CD8-positive, alpha-beta memory T cell (primary cell): Measurements from ENCODE around the gene PES1. TPM values are rescaled to one million over a fixed set of nuclear protein-coding genes. Genes with fewer than 3 reads are reported as not detected.

Source experiments
- CTCF ChIA-PET: fragments of 350-600 bp; sonication (Branson Sonifier 250); formaldehyde crosslinking; loops from one replicate; lab custom pipeline; 2021; ENCODE audit warnings: antibody characterized with exemption; lab: Charles Lee
- POLR2A ChIA-PET: fragments of 350-600 bp; sonication (Branson Sonifier 250); formaldehyde crosslinking; loops from one replicate; lab custom pipeline; 2021; ENCODE audit warnings: antibody characterized with exemption; lab: Charles Lee
- DNase-seq, 5 donors: peaks; one replicate each; pipeline versions ENCODE4 v3.0.0 to v3.0.0-alpha.2; 2020 to 2022; ENCODE audit warnings: mixed read lengths in 1 of 5
- H3K27ac ChIP-seq: one replicate; pipeline ENCODE4 v1.7.0; 2013; ENCODE audit warnings: low read depth, mild to moderate bottlenecking, low read length, moderate library complexity
- H3K27me3 ChIP-seq: 2 replicates; pipeline ENCODE4 v1.7.0; 2013; ENCODE audit warnings: low read length, mild to moderate bottlenecking; ENCODE audit not compliant: insufficient read depth, poor library complexity, severe bottlenecking
- H3K36me3 ChIP-seq: 2 replicates; pipeline ENCODE4 v1.7.0; 2013; ENCODE audit warnings: mild to moderate bottlenecking, low read length, moderate library complexity; ENCODE audit not compliant: insufficient read depth
- H3K4me1 ChIP-seq: 2 replicates; pipeline ENCODE4 v1.7.0; 2013; ENCODE audit warnings: mild to moderate bottlenecking, low read length, moderate library complexity; ENCODE audit not compliant: insufficient read depth
- H3K4me3 ChIP-seq: 2 replicates; pipeline ENCODE4 v1.7.0; 2013; ENCODE audit warnings: mild to moderate bottlenecking, low read length
- H3K9me3 ChIP-seq: 2 replicates; pipeline ENCODE4 v1.7.0; 2013; ENCODE audit warnings: mild to moderate bottlenecking, low read length
- H3K27ac Mint-ChIP-seq, 8 donors: one replicate each; pipeline ENCODE4 v1.8.0; 2020 to 2021; ENCODE audit warnings: mixed read lengths in 8 of 8, mild to moderate bottlenecking in 6 of 8, inconsistent platforms in 3 of 8, moderate library complexity in 3 of 8
- H3K27me3 Mint-ChIP-seq, 2 donors: one replicate each; pipeline ENCODE4 v1.8.0; 2020 to 2021; ENCODE audit warnings: mixed read lengths in 2 of 2, mild to moderate bottlenecking in 1 of 2, moderate library complexity in 1 of 2
- H3K36me3 Mint-ChIP-seq, 3 donors: one replicate each; pipeline ENCODE4 v1.8.0; 2020 to 2021; ENCODE audit warnings: mixed read lengths in 3 of 3, inconsistent platforms in 1 of 3, mild to moderate bottlenecking in 1 of 3
- H3K4me1 Mint-ChIP-seq, 3 donors: one replicate each; pipeline ENCODE4 v1.8.0; 2020 to 2021; ENCODE audit warnings: mixed read lengths in 3 of 3, inconsistent platforms in 1 of 3, mild to moderate bottlenecking in 1 of 3
- H3K4me3 Mint-ChIP-seq, 7 donors: one replicate each; pipeline ENCODE4 v1.8.0; 2020 to 2021; ENCODE audit warnings: mixed read lengths in 7 of 7, mild to moderate bottlenecking in 6 of 7, moderate library complexity in 4 of 7, inconsistent platforms in 2 of 7
- H3K9me3 Mint-ChIP-seq, 5 donors: one replicate each; pipeline ENCODE4 v1.8.0; 2020 to 2022; ENCODE audit warnings: mixed read lengths in 5 of 5, mild to moderate bottlenecking in 3 of 5, moderate library complexity in 2 of 5, inconsistent platforms in 1 of 5
- polyA plus RNA-seq: library from polyadenylated mRNA; unstranded; fragments of 300-500 nt; fragmentation: Illumina TruSeq; gene quantifications from one replicate; pipeline ENCODE4 v1.2.3, GENCODE V29; 2021
- total RNA-seq, 2 experiments: library from RNA; stranded (reverse); gene quantifications; one replicate each; pipeline ENCODE4 v1.2.3, GENCODE V29; 2021

PES1 gene
- total and polyA plus RNA-seq, 3 experiments from 2014 or later = 46.5 to 187 (median 186) TPM

GRCh38 chr22:30526656-30527055 lies 65.1 kb downstream of the PES1 start:
- no peaks in the 10 kb centered on the region for H3K4me1 ChIP-seq
- DNase-seq = no peak
- H3K27ac ChIP-seq = no peak overlapping the region
- Mint-ChIP-seq H3K9me3 (peaks cover 0 to 1% (median 0%) of the 10 kb centered on the region in 5 donors), H3K36me3 (no peaks in the 10 kb centered on the region), H3K27ac (no peak overlapping the region), H3K4me1 (no peaks in the 10 kb centered on the region), H3K27me3 (peaks cover 3 to 20% of the 10 kb centered on the region in 2 donors), H3K4me3 (no peak overlapping the region)
- no peaks in the 10 kb centered on the region for H3K27me3 ChIP-seq
- CTCF ChIA-PET = no interaction called here
- no peaks in the 10 kb centered on the region for H3K36me3 ChIP-seq
- no peak overlapping the region for H3K4me3 ChIP-seq
- POLR2A ChIA-PET = no interaction called here
- no peaks in the 10 kb centered on the region for H3K9me3 ChIP-seq

Other genes with a start within 250 kb of the PES1 start
- 100 to 1,000 TPM; 235 to 241 TPM for gene SF3A1, start 235.0 kb downstream of the PES1 start, total RNA-seq
- gene SF3A1, start 235.0 kb downstream of the PES1 start, polyA plus RNA-seq = 139 TPM
- gene CCDC157, start 234.9 kb downstream of the PES1 start, total RNA-seq = 1 to 10 TPM; 2.7 to 2.9 TPM
- 1.4 TPM for gene CCDC157, start 234.9 kb downstream of the PES1 start, polyA plus RNA-seq
- gene RNF215, start 204.5 kb downstream of the PES1 start, total RNA-seq = 1 to 10 TPM; 6.3 to 7.9 TPM
- 0.22 TPM for gene RNF215, start 204.5 kb downstream of the PES1 start, polyA plus RNA-seq
- 1 to 10 TPM; 4.4 to 4.9 TPM for gene SEC14L2, start 194.9 kb downstream of the PES1 start, total RNA-seq
- gene SEC14L2, start 194.9 kb downstream of the PES1 start, polyA plus RNA-seq = 4.6 TPM
- 100 to 1,000 TPM; 104 to 110 TPM for gene MTFP1, start 166.1 kb downstream of the PES1 start, total RNA-seq
- 43.1 TPM for gene MTFP1, start 166.1 kb downstream of the PES1 start, polyA plus RNA-seq
- gene SEC14L3, start 119.9 kb downstream of the PES1 start, total RNA-seq = not detected
- not detected for gene SEC14L3, start 119.9 kb downstream of the PES1 start, polyA plus RNA-seq
- not detected for gene SEC14L4, start 86.2 kb downstream of the PES1 start, total RNA-seq
- gene SEC14L4, start 86.2 kb downstream of the PES1 start, polyA plus RNA-seq = not detected
- gene SEC14L6, start 45.2 kb downstream of the PES1 start, total RNA-seq = not detected
- gene SEC14L6, start 45.2 kb downstream of the PES1 start, polyA plus RNA-seq = 0.18 TPM
- gene GAL3ST1, start 17.2 kb downstream of the PES1 start, total RNA-seq = under 1 TPM; 0.13 to 0.31 TPM
- gene GAL3ST1, start 17.2 kb downstream of the PES1 start, polyA plus RNA-seq = 0.13 TPM
- gene TCN2, start 15.3 kb upstream of the PES1 start, total RNA-seq = under 1 TPM; 0.11 to 0.28 TPM
- 0.63 TPM for gene TCN2, start 15.3 kb upstream of the PES1 start, polyA plus RNA-seq
- 1 to 10 TPM; 7.1 to 8.4 TPM for gene SLC35E4, start 43.9 kb upstream of the PES1 start, total RNA-seq
- 3.3 TPM for gene SLC35E4, start 43.9 kb upstream of the PES1 start, polyA plus RNA-seq
- gene DUSP18, start 76.0 kb upstream of the PES1 start, total RNA-seq = 10 to 100 TPM; 11.4 to 12.5 TPM
- gene DUSP18, start 76.0 kb upstream of the PES1 start, polyA plus RNA-seq = 12.3 TPM
- under 1 TPM; 0.66 to 0.74 TPM for gene OSBP2, start 103.0 kb upstream of the PES1 start, total RNA-seq
- 0.74 TPM for gene OSBP2, start 103.0 kb upstream of the PES1 start, polyA plus RNA-seq